ENCODE measurements around the gene LITAF.

Gene LITAF

DNA sequence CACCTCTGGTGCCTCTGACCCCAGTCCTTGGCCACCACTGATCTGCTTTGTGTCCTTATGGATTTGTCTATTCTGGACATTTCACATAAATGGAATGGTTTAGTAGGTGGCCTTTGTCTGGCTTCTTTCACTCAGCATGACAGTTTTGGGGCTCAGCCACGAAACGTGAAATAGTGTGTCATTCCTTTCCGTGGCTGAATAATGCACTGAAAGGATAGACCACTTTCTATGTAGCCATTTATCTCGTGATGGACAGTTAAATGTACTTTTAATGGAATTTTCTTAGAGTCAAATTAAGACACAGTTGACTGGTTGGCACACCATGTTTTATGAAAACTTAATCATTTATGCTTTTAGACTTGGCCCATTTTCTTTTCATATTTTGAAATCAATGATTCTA lies 57.4 kb downstream of the LITAF start:
- H3K4me3 ChIP-seq (ENCODE audit: low read depth, low read length): no peak overlapping the region
- no peak for DNase-seq

GRCh38 chr16:11528053-11528452 lies 58.7 kb downstream of the LITAF start:
- no peak for DNase-seq
- Histone ChIP-seq H3K4me1 (no peaks in the 10 kb centered on the region), H3K27me3 (no peaks in the 10 kb centered on the region), H3K36me3 (no peaks in the 10 kb centered on the region), H3K4me3 (ENCODE audit: low read depth, low read length) (no peak overlapping the region), H3K9me3 (no peaks in the 10 kb centered on the region)
- TF ChIP-seq, protein P1, sequence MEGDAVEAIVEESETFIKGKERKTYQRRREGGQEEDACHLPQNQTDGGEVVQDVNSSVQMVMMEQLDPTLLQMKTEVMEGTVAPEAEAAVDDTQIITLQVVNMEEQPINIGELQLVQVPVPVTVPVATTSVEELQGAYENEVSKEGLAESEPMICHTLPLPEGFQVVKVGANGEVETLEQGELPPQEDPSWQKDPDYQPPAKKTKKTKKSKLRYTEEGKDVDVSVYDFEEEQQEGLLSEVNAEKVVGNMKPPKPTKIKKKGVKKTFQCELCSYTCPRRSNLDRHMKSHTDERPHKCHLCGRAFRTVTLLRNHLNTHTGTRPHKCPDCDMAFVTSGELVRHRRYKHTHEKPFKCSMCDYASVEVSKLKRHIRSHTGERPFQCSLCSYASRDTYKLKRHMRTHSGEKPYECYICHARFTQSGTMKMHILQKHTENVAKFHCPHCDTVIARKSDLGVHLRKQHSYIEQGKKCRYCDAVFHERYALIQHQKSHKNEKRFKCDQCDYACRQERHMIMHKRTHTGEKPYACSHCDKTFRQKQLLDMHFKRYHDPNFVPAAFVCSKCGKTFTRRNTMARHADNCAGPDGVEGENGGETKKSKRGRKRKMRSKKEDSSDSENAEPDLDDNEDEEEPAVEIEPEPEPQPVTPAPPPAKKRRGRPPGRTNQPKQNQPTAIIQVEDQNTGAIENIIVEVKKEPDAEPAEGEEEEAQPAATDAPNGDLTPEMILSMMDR (IDR thresholded peaks at IDR 0.05; ENCODE audit: low read depth, low read length): no peak

More for the DNA sequence above, 57.4 kb downstream of the LITAF start:
- no peaks in the 10 kb centered on the region for H3K36me3 ChIP-seq
- TF ChIP-seq, protein P1 (IDR thresholded peaks at IDR 0.05; ENCODE audit: low read depth, low read length): no peak
- H3K27me3 ChIP-seq: no peaks in the 10 kb centered on the region
- no peaks in the 10 kb centered on the region for H3K9me3 ChIP-seq
- no peaks in the 10 kb centered on the region for H3K4me1 ChIP-seq

DNA sequence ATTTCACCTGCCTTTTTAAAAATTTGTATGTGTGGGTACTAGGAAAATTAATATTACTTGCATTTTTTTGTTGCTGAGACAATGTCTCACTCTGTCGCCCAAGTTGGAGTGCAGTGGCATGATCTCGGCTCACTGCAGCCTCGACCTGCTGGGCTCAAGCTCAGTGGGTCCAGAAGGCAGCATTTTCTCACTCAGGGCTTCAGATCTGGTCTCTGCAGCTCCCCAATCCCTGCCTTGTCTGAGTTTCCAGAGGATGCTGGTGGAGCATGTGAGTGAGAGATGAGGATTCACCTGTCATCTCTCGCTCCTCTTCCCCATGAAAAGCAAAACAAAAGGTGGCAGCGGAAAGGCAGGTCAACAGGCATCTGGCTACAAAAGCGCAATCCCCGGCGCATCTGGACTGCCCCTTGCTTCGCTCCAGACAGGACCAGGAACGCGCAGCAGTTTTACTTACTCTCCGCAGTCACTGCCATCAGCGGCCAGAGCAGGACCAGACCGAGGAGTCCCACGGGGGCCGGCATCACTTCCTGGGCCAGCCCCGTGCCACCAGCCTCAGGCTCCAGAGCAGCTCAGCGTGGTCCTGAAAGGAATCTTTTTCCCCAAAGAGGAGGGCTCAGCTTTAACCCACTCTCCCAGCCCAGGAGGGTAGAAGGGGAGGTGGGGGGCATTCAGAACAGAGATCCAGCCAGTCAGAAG lies 59.9 kb downstream of the LITAF start:
- Histone ChIP-seq H3K36me3 (no peaks in the 10 kb centered on the region), H3K4me1 (no peaks in the 10 kb centered on the region), H3K9me3 (no peaks in the 10 kb centered on the region), H3K4me3 (ENCODE audit: low read depth, low read length) (peak overlapping the region; percentile 35), H3K27me3 (no peaks in the 10 kb centered on the region)
- TF ChIP-seq, protein P1 (IDR thresholded peaks at IDR 0.05; ENCODE audit: low read depth, low read length): no peak
- peak; percentile 60 for DNase-seq

DNA sequence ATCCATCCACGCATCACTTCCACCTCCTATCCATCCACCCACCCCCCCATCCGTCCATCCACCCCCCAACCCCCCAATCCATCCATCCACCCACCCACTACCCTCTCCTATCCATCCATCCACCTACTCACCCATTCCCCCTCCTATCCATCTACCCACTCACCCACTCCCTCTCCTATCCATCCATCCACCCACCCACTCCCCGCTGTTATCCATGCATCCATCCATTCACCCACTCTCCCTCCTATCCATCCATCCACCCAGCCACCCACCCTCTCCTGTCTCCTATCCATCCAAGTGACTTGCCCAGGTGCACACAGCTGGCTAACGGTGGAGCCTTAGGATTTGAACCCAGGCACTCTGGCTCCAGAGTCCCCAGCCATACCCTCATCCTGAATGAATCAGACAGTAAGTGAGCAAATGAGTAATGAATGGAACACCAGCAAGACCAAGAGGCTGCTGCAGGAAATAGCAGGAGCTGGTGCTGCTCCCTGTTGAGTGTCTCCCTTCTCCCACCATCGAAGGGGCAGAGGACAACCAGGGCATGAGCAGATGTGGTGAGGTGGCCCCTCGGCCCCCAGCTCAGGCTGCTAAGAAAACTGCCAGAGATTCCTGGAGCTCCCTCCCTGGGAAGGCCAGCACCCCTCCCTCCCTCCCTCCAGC lies 62.5 kb downstream of the LITAF start:
- TF ChIP-seq, protein P1 (IDR thresholded peaks at IDR 0.05; ENCODE audit: low read depth, low read length): no peak
- Histone ChIP-seq H3K4me3 (ENCODE audit: low read depth, low read length) (no peak overlapping the region), H3K27me3 (no peaks in the 10 kb centered on the region), H3K36me3 (no peaks in the 10 kb centered on the region), H3K4me1 (no peaks in the 10 kb centered on the region), H3K9me3 (no peaks in the 10 kb centered on the region)
- DNase-seq: no peak

DNA sequence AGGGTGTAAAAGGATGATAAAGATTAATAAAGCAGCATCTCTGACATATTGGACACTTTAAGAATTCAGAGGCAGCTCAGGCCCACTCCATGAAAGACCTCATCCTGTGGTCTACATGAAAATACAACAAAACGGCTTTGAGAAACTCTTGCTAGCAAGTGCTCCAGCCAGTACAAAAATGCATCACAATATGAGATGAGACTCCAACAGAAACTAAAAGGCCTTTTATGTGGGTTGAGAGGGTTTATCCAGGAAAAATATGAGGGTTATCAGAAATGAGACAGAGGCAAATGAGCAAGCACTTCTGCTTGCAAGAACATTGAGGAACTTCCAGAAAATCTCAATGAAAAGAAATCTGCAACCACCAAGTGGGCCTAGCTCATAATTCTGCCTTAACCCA lies 65.7 kb downstream of the LITAF start:
- no peaks in the 10 kb centered on the region for H3K27me3 ChIP-seq
- H3K36me3 ChIP-seq: no peaks in the 10 kb centered on the region
- no peaks in the 10 kb centered on the region for H3K4me1 ChIP-seq
- TF ChIP-seq, protein P1 (IDR thresholded peaks at IDR 0.05; ENCODE audit: low read depth, low read length): no peak
- H3K9me3 ChIP-seq: no peaks in the 10 kb centered on the region
- no peak for DNase-seq
- no peak overlapping the region for H3K4me3 ChIP-seq (ENCODE audit: low read depth, low read length)

DNA sequence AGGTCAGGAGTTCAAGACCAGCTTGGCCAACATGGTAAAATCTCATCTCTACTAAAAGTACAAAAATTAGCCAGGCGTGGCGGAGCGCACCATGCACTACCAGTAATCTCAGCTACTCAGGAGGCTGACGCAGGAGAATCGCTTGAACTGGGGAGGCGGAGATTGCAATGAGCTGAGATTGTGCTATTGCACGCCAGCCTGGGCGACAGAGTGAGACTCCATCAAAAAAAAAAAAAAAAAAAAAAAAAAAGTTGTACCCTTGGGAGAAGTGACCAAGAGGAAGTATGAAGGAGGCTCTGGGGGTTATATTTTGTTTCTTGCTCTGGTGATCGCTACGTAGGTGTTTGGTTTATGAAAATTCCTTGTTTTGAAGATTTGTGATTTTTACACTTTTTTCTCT lies 66.3 kb downstream of the LITAF start:
- Histone ChIP-seq H3K4me3 (ENCODE audit: low read depth, low read length) (no peak overlapping the region), H3K9me3 (no peaks in the 10 kb centered on the region), H3K36me3 (no peaks in the 10 kb centered on the region), H3K27me3 (no peaks in the 10 kb centered on the region), H3K4me1 (no peaks in the 10 kb centered on the region)
- no peak for DNase-seq
- TF ChIP-seq, protein P1 (IDR thresholded peaks at IDR 0.05; ENCODE audit: low read depth, low read length): no peak

Data from BE2C (cell line).